Rectal smooth muscle tissue (tissue), 1 donor: ENCODE data around the gene KCNAB1.

Source experiments
- H3K27ac ChIP-seq: one replicate; pipeline ENCODE4 v1.7.0; 2013; ENCODE audit warnings: low read depth, low read length, inconsistent platforms
- H3K27me3 ChIP-seq: one replicate; pipeline ENCODE4 v1.7.0; 2013; ENCODE audit warnings: low read length; ENCODE audit not compliant: control insufficient read depth, insufficient read depth
- H3K36me3 ChIP-seq: one replicate; pipeline ENCODE4 v1.7.0; 2013; ENCODE audit warnings: low read length; ENCODE audit not compliant: control insufficient read depth, insufficient read depth
- H3K4me1 ChIP-seq: one replicate; pipeline ENCODE4 v1.7.0; 2013; ENCODE audit warnings: low read length; ENCODE audit not compliant: control insufficient read depth, insufficient read depth
- H3K4me3 ChIP-seq: one replicate; pipeline ENCODE4 v1.7.0; 2013; ENCODE audit warnings: low read length
- H3K9ac ChIP-seq: one replicate; pipeline ENCODE4 v1.7.0; 2013; ENCODE audit warnings: low read length

KCNAB1 gene

GRCh38 chr3:156356537-156357363, 236.4 kb downstream of the KCNAB1 start:
- Histone ChIP-seq H3K36me3 (no peaks in the 10 kb centered on the region), H3K27me3 (no peaks in the 10 kb centered on the region), H3K9ac (no peak overlapping the region), H3K27ac (no peak overlapping the region), H3K4me3 (no peak overlapping the region), H3K4me1 (no peaks in the 10 kb centered on the region)

- no peaks in the 10 kb centered on the region for H3K27me3 ChIP-seq
- no peaks in the 10 kb centered on the region for H3K4me1 ChIP-seq
- H3K9ac ChIP-seq: no peak overlapping the region
Observed at GRCh38 chr3:156358232-156358631, 237.9 kb downstream of the KCNAB1 start.

GRCh38 chr3:156359368-156359767, 239.0 kb downstream of the KCNAB1 start:
- H3K27ac ChIP-seq: no peak overlapping the region
- no peaks in the 10 kb centered on the region for H3K4me1 ChIP-seq
- H3K27me3 ChIP-seq: no peaks in the 10 kb centered on the region
- H3K36me3 ChIP-seq: no peaks in the 10 kb centered on the region
- no peak overlapping the region for H3K4me3 ChIP-seq
- no peak overlapping the region for H3K9ac ChIP-seq

More at GRCh38 chr3:156358232-156358631, 237.9 kb downstream of the KCNAB1 start:
- no peak overlapping the region for H3K27ac ChIP-seq
- H3K36me3 ChIP-seq: no peaks in the 10 kb centered on the region
- H3K4me3 ChIP-seq: no peak overlapping the region

GRCh38 chr3:156360083-156360482, 239.7 kb downstream of the KCNAB1 start:
- H3K4me3 ChIP-seq: no peak overlapping the region

GRCh38 chr3:156360963-156361362, 240.6 kb downstream of the KCNAB1 start:
- no peaks in the 10 kb centered on the region for H3K27me3 ChIP-seq
- no peak overlapping the region for H3K4me3 ChIP-seq
- no peaks in the 10 kb centered on the region for H3K36me3 ChIP-seq
- no peak overlapping the region for H3K27ac ChIP-seq
- no peaks in the 10 kb centered on the region for H3K4me1 ChIP-seq
- H3K9ac ChIP-seq: no peak overlapping the region

More at GRCh38 chr3:156360083-156360482, 239.7 kb downstream of the KCNAB1 start:
- H3K27ac ChIP-seq: no peak overlapping the region
- H3K27me3 ChIP-seq: no peaks in the 10 kb centered on the region
- H3K4me1 ChIP-seq: no peaks in the 10 kb centered on the region
- no peaks in the 10 kb centered on the region for H3K36me3 ChIP-seq
- H3K9ac ChIP-seq: no peak overlapping the region

GRCh38 chr3:156366559-156366958, 246.2 kb downstream of the KCNAB1 start:
- no peak overlapping the region for H3K27ac ChIP-seq
- no peak overlapping the region for H3K4me3 ChIP-seq
- H3K27me3 ChIP-seq: no peaks in the 10 kb centered on the region
- no peaks in the 10 kb centered on the region for H3K36me3 ChIP-seq
- H3K9ac ChIP-seq: no peak overlapping the region
- peaks cover 8% of the 10 kb centered on the region for H3K4me1 ChIP-seq

GRCh38 chr3:156368189-156368588, 247.8 kb downstream of the KCNAB1 start:
- Histone ChIP-seq H3K4me1 (peaks cover 13% of the 10 kb centered on the region), H3K27me3 (no peaks in the 10 kb centered on the region), H3K9ac (no peak overlapping the region), H3K27ac (no peak overlapping the region), H3K36me3 (no peaks in the 10 kb centered on the region), H3K4me3 (no peak overlapping the region)

- Histone ChIP-seq H3K9ac (no peak overlapping the region), H3K4me1 (peaks cover 13% of the 10 kb centered on the region), H3K27ac (no peak overlapping the region), H3K27me3 (no peaks in the 10 kb centered on the region), H3K36me3 (no peaks in the 10 kb centered on the region), H3K4me3 (no peak overlapping the region)
Observed at GRCh38 chr3:156371701-156372100, 251.3 kb downstream of the KCNAB1 start.

GRCh38 chr3:156373095-156373494, 252.7 kb downstream of the KCNAB1 start:
- no peak overlapping the region for H3K4me3 ChIP-seq
- H3K9ac ChIP-seq: no peak overlapping the region
- no peaks in the 10 kb centered on the region for H3K27me3 ChIP-seq
- no peaks in the 10 kb centered on the region for H3K36me3 ChIP-seq
- peaks cover 13% of the 10 kb centered on the region for H3K4me1 ChIP-seq
- H3K27ac ChIP-seq: no peak overlapping the region

GRCh38 chr3:156373654-156374053, 253.3 kb downstream of the KCNAB1 start:
- Histone ChIP-seq H3K36me3 (no peaks in the 10 kb centered on the region), H3K4me3 (no peak overlapping the region), H3K4me1 (peaks cover 13% of the 10 kb centered on the region), H3K27me3 (no peaks in the 10 kb centered on the region), H3K9ac (no peak overlapping the region), H3K27ac (no peak overlapping the region)

- H3K4me3 ChIP-seq: no peak overlapping the region
- no peak overlapping the region for H3K27ac ChIP-seq
- H3K4me1 ChIP-seq: peaks cover 6% of the 10 kb centered on the region
- H3K27me3 ChIP-seq: no peaks in the 10 kb centered on the region
- H3K9ac ChIP-seq: no peak overlapping the region
- H3K36me3 ChIP-seq: no peaks in the 10 kb centered on the region
Observed at GRCh38 chr3:156376199-156376598, 255.8 kb downstream of the KCNAB1 start.

GRCh38 chr3:156377266-156377665, 256.9 kb downstream of the KCNAB1 start:
- no peak overlapping the region for H3K27ac ChIP-seq
- H3K27me3 ChIP-seq: no peaks in the 10 kb centered on the region
- peaks cover 2% of the 10 kb centered on the region for H3K4me1 ChIP-seq
- no peaks in the 10 kb centered on the region for H3K36me3 ChIP-seq
- H3K9ac ChIP-seq: no peak overlapping the region
- H3K4me3 ChIP-seq: no peak overlapping the region

- no peak overlapping the region for H3K4me3 ChIP-seq
- no peak overlapping the region for H3K9ac ChIP-seq
- H3K27ac ChIP-seq: no peak overlapping the region
- no peaks in the 10 kb centered on the region for H3K36me3 ChIP-seq
- H3K27me3 ChIP-seq: no peaks in the 10 kb centered on the region
- peaks cover 1% of the 10 kb centered on the region for H3K4me1 ChIP-seq
Observed at GRCh38 chr3:156377718-156378117, 257.3 kb downstream of the KCNAB1 start.
